K562 (cell line): Measurements from ENCODE around the gene ARHGAP33. TPM values are rescaled to one million over a fixed set of nuclear protein-coding genes. Genes with fewer than 3 reads are reported as not detected.
A peak's percentile ranks its signal among the peaks of the same experiment; 100 is the strongest.

Experiments used
- CHCHD3 ChIP-seq: fragments of 250-450 bp; sonication (Bioruptor Pico); IDR thresholded peaks from 2 replicates; pipeline ENCODE4 v2.1.2; 2022; ENCODE audit warnings: mild to moderate bottlenecking
- GMEB1 ChIP-seq: fragments of 250-450 bp; sonication (Bioruptor Pico); IDR thresholded peaks from 2 replicates; pipeline ENCODE4 v1.4.0; 2020; ENCODE audit warnings: mild to moderate bottlenecking
- HDAC8 ChIP-seq: fragments of 450-650 bp; IDR thresholded peaks from 2 replicates; pipeline ENCODE4 v1.6.1; 2016; ENCODE audit warnings: mild to moderate bottlenecking, missing genetic modification characterization, moderate library complexity, missing compliant biosample characterization
- HNRNPUL1 ChIP-seq: fragments of 200-400 bp; formaldehyde crosslinking; IDR thresholded peaks from 2 replicates; pipeline ENCODE4 v1.6.1; 2017; ENCODE audit warnings: low read length
- MLX ChIP-seq, 2 experiments: fragments of 450-650 bp in 1 of 2; sonication (generic) in 1 of 2; formaldehyde crosslinking; conservative IDR thresholded peaks; 2 replicates each; pipeline versions ENCODE4 v1.4.0 to v1.8.1; 2020 to 2022; ENCODE audit warnings: mild to moderate bottlenecking in 1 of 2, missing genetic modification reagents in 1 of 2
- MXI1 ChIP-seq: IDR thresholded peaks from 2 replicates; pipeline ENCODE4 v1.6.1; 2011; ENCODE audit warnings: low read depth, mild to moderate bottlenecking, improper control_type of control experiment, low read length
- MYNN ChIP-seq, 2 experiments: sonication (generic); formaldehyde crosslinking in 1 of 2; IDR thresholded peaks; 2 replicates each; pipeline versions ENCODE4 v1.5.0 to v1.6.1; 2016 to 2020; ENCODE audit warnings: antibody characterized with exemption in 1 of 2, missing genetic modification reagents in 1 of 2
- NFIC ChIP-seq: fragments of 450-650 bp; IDR thresholded peaks from 2 replicates; pipeline ENCODE4 v1.6.1; 2017; ENCODE audit warnings: mild to moderate bottlenecking, inconsistent platforms
- PKNOX1 ChIP-seq: fragments of 450-650 bp; IDR thresholded peaks from 2 replicates; pipeline ENCODE4 v1.6.1; 2016
- PTTG1 ChIP-seq: fragments of 450-650 bp; IDR thresholded peaks from 2 replicates; pipeline ENCODE4 v1.6.1; 2016; ENCODE audit warnings: low read depth, mild to moderate bottlenecking, missing genetic modification characterization, missing compliant biosample characterization
- PYGO2 ChIP-seq: fragments of 450-650 bp; IDR thresholded peaks from 2 replicates; pipeline ENCODE4 v1.6.1; 2016; ENCODE audit warnings: mild to moderate bottlenecking, missing genetic modification characterization, moderate library complexity, missing compliant biosample characterization
- SIN3A ChIP-seq, 2 experiments: fragments of 150-350 bp in 1 of 2; IDR thresholded peaks; 2 replicates each; pipeline ENCODE4 v1.6.1; 2011 to 2016; ENCODE audit warnings: borderline replicate concordance in 2 of 2, low read depth in 2 of 2, low read length in 2 of 2, mild to moderate bottlenecking in 2 of 2, moderate library complexity in 2 of 2; ENCODE audit not compliant: control insufficient read depth in 1 of 2
- ZFX ChIP-seq: sonication (generic); formaldehyde crosslinking; IDR thresholded peaks from 2 replicates; pipeline ENCODE4 v1.8.0; 2022; ENCODE audit warnings: mild to moderate bottlenecking, missing genetic modification reagents, moderate library complexity
- polyA plus RNA-seq, 8 experiments: library from polyadenylated mRNA; depleted of rRNA in 4 of 8; stranded (reverse) in 5 of 8; unstranded in 3 of 8; fragments of >200 nt; fragmentation: Nextera tagmentation in 2 of 8; fragmentation: Illumina TruSeq in 1 of 8; extraction: Ambion mirVana in 2 of 8; extraction: Trizol in 1 of 8; gene quantifications; 2 replicates each; pipeline versions ENCODE4 v1.2.1 to v1.2.3, GENCODE V29; 2011 to 2014; ENCODE audit warnings: inconsistent platforms in 1 of 8, missing spikeins in 1 of 8
- total RNA-seq, 7 experiments: library from RNA; depleted of rRNA in 6 of 7; stranded (reverse); fragments of >200 nt in 6 of 7; fragmentation: Illumina TruSeq in 2 of 7; extraction: Trizol in 2 of 7; gene quantifications; 2 replicates each; pipeline versions ENCODE4 v1.2.1 to v1.2.3, GENCODE V29; 2011 to 2021; ENCODE audit warnings: low replicate concordance in 1 of 7
- TF ChIP-seq, protein P1 (sequence below), 2 experiments: fragments of 450-650 bp in 1 of 2; IDR thresholded peaks; 2 replicates each; pipeline ENCODE4 v1.6.1; 2011 to 2017; ENCODE audit warnings: low read depth in 2 of 2, antibody characterized with exemption in 1 of 2, borderline replicate concordance in 1 of 2, low read length in 1 of 2, mild to moderate bottlenecking in 1 of 2, mixed read lengths in 1 of 2; ENCODE audit not compliant: control insufficient read depth in 1 of 2
- TF ChIP-seq, protein P2 (sequence below): fragments of 450-650 bp; IDR thresholded peaks from 2 replicates; pipeline ENCODE4 v1.6.1; 2018; ENCODE audit warnings: mild to moderate bottlenecking, low read depth; ENCODE audit not compliant: partially characterized antibody

ARHGAP33 gene
- total and polyA plus RNA-seq, 9 of the 15 experiments (the other 6 are each of a cell fraction or from before 2014, with no cell fraction given), result 0.06 to 26.6 (median 1.6) TPM; not detected in 1

DNA sequence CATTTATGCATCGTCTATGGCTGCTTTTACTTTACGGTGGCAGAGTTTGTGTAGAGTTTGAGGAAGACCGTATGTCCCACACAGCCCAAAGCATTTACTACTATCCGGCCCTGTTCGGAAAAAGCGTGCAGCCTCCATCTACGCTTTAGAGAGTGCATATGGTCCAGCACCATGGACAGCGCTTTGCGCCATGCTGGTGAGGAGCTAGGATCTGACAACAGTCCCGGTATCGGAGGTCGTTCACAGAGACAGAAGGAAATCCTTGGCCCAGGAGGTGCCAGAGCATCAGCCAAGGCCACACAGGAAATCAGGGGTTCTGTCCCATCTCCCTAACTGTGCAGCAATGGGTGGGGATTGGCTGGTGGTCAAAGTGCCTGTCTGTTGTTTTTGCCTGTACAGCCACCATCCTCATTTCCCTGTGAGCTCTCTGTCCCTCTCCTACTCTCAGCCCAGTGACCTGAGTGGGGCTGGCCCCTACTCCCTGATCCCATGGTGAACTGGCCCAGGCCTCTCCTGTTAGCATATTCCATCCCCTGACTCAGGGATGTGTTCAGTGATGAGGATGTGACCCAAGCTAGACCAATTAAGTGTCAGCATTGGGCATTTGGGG is 53.4 kb downstream of the ARHGAP33 start (continued):
- TF ChIP-seq, protein P1, sequence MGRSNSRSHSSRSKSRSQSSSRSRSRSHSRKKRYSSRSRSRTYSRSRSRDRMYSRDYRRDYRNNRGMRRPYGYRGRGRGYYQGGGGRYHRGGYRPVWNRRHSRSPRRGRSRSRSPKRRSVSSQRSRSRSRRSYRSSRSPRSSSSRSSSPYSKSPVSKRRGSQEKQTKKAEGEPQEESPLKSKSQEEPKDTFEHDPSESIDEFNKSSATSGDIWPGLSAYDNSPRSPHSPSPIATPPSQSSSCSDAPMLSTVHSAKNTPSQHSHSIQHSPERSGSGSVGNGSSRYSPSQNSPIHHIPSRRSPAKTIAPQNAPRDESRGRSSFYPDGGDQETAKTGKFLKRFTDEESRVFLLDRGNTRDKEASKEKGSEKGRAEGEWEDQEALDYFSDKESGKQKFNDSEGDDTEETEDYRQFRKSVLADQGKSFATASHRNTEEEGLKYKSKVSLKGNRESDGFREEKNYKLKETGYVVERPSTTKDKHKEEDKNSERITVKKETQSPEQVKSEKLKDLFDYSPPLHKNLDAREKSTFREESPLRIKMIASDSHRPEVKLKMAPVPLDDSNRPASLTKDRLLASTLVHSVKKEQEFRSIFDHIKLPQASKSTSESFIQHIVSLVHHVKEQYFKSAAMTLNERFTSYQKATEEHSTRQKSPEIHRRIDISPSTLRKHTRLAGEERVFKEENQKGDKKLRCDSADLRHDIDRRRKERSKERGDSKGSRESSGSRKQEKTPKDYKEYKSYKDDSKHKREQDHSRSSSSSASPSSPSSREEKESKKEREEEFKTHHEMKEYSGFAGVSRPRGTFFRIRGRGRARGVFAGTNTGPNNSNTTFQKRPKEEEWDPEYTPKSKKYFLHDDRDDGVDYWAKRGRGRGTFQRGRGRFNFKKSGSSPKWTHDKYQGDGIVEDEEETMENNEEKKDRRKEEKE (IDR thresholded peaks at IDR 0.05; ENCODE audit: borderline replicate concordance in 1 of 2, control insufficient read depth in 1 of 2, low read depth in 2 of 2, low read length in 1 of 2), result no peak
- TF ChIP-seq, protein P2, sequence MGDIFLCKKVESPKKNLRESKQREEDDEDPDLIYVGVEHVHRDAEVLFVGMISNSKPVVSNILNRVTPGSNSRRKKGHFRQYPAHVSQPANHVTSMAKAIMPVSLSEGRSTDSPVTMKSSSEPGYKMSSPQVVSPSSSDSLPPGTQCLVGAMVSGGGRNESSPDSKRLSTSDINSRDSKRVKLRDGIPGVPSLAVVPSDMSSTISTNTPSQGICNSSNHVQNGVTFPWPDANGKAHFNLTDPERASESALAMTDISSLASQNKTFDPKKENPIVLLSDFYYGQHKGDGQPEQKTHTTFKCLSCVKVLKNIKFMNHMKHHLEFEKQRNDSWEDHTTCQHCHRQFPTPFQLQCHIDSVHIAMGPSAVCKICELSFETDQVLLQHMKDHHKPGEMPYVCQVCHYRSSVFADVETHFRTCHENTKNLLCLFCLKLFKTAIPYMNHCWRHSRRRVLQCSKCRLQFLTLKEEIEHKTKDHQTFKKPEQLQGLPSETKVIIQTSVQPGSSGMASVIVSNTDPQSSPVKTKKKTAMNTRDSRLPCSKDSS, result no peak
- 0 out of 4 replicates have a peak, but pooled peaks of 1 of the 2 experiments have one; percentile 63 for TF ChIP-seq MLX (CRISPR knock-in tag; conservative IDR thresholded peaks at IDR 0.05)
- no peak for TF ChIP-seq HDAC8 (tag)
- TF ChIP-seq CHCHD3 (CRISPR knock-in tag), result no peak
- TF ChIP-seq NFIC, result no peak
- no peak for TF ChIP-seq HNRNPUL1
- no peak for TF ChIP-seq MYNN (IDR thresholded peaks at IDR 0.05)
- no peak for TF ChIP-seq MYNN (CRISPR knock-in tag; IDR thresholded peaks at IDR 0.05)
- no peak for TF ChIP-seq GMEB1 (CRISPR knock-in tag)
- peak; percentile 67; the same call in 1 of the 2 replicates for TF ChIP-seq MXI1
- TF ChIP-seq ZFX (CRISPR knock-in tag), result no peak
- TF ChIP-seq SIN3A (IDR thresholded peaks at IDR 0.05; ENCODE audit: borderline replicate concordance in 2 of 2, control insufficient read depth in 1 of 2, low read depth in 2 of 2, low read length in 2 of 2), result peak; percentile 75 to 96
- no peak for TF ChIP-seq PYGO2 (tag)
- no peak for TF ChIP-seq PKNOX1
- TF ChIP-seq PTTG1, result no peak
